Gastroesophageal sphincter (tissue), 4 donors: Measurements from ENCODE around the gene CRYBG1. TPM values are rescaled to one million over a fixed set of nuclear protein-coding genes. Genes with fewer than 3 reads are reported as not detected.
A peak's percentile ranks its signal among the peaks of the same experiment; 100 is the strongest.

Experiments
- ATAC-seq: fragments of 150-250 bp; one replicate; pipeline ENCODE4 v1.9.1; 2016; ENCODE audit warnings: mild to moderate bottlenecking, moderate library complexity
- H3K27ac ChIP-seq, 4 donors: fragments of 200-600 bp; sonication (generic) in 3 of 4; 1 replicate in 3 of 4; 2 replicates in 1 of 4; pipeline ENCODE4 v1.5.1; 2016 to 2019
- H3K27me3 ChIP-seq: fragments of 200-600 bp; sonication (generic); one replicate; pipeline ENCODE4 v1.5.1; 2019
- H3K36me3 ChIP-seq, 2 donors: fragments of 200-600 bp; sonication (generic); one replicate each; pipeline ENCODE4 v1.5.1; 2019; ENCODE audit warnings: control low read depth in 1 of 2
- H3K4me1 ChIP-seq, 3 donors: fragments of 200-600 bp; sonication (generic); 1 replicate in 2 of 3; 2 replicates in 1 of 3; pipeline ENCODE4 v1.5.1; 2016 to 2019; ENCODE audit warnings: control low read depth in 2 of 3
- H3K4me3 ChIP-seq, 2 donors: fragments of 200-600 bp; sonication (generic); one replicate each; pipeline ENCODE4 v1.5.1; 2019; ENCODE audit warnings: mild to moderate bottlenecking in 1 of 2, moderate library complexity in 1 of 2
- H3K9me3 ChIP-seq, 3 donors: fragments of 200-600 bp; sonication (generic); one replicate each; pipeline ENCODE4 v1.5.1; 2017 to 2019; ENCODE audit warnings: control low read depth in 2 of 3
- CTCF ChIP-seq, 4 experiments: fragments of 200-600 bp in 2 of 4; fragments of 450-650 bp in 2 of 4; sonication (generic) in 1 of 4; IDR thresholded peaks; one replicate each; pipeline ENCODE4 v1.5.1; 2017 to 2019; ENCODE audit warnings: antibody characterized with exemption in 4 of 4, mild to moderate bottlenecking in 2 of 4, moderate library complexity in 2 of 4
- EP300 ChIP-seq: sonication (generic); formaldehyde crosslinking; IDR thresholded peaks from one replicate; pipeline ENCODE4 v1.6.1; 2017; ENCODE audit warnings: antibody characterized with exemption, mild to moderate bottlenecking
- POLR2A ChIP-seq, 2 donors: fragments of 450-650 bp; IDR thresholded peaks; one replicate each; pipeline ENCODE4 v1.6.1; 2017; ENCODE audit warnings: antibody characterized with exemption in 2 of 2, mild to moderate bottlenecking in 2 of 2, moderate library complexity in 1 of 2
- POLR2AphosphoS5 ChIP-seq: sonication (generic); formaldehyde crosslinking; IDR thresholded peaks from one replicate; pipeline ENCODE4 v1.6.1; 2017; ENCODE audit warnings: antibody characterized with exemption
- WGBS, 2 donors: methylation state at CpG; one replicate each; pipeline ENCODE4 v1.1.5; 2018; ENCODE audit warnings: low coverage in 1 of 2; 5-methylcytosine and 5-hydroxymethylcytosine counted together
- total RNA-seq, 4 donors: library from RNA; depleted of rRNA; stranded (reverse); fragments of >200 nt; gene quantifications; one replicate each; pipeline ENCODE4 v1.1.0, GENCODE V29; 2016

The CRYBG1 gene
- total RNA-seq, 4 donors from 2014 or later, result 3.1 to 10.8 (median 4.1) TPM

DNA sequence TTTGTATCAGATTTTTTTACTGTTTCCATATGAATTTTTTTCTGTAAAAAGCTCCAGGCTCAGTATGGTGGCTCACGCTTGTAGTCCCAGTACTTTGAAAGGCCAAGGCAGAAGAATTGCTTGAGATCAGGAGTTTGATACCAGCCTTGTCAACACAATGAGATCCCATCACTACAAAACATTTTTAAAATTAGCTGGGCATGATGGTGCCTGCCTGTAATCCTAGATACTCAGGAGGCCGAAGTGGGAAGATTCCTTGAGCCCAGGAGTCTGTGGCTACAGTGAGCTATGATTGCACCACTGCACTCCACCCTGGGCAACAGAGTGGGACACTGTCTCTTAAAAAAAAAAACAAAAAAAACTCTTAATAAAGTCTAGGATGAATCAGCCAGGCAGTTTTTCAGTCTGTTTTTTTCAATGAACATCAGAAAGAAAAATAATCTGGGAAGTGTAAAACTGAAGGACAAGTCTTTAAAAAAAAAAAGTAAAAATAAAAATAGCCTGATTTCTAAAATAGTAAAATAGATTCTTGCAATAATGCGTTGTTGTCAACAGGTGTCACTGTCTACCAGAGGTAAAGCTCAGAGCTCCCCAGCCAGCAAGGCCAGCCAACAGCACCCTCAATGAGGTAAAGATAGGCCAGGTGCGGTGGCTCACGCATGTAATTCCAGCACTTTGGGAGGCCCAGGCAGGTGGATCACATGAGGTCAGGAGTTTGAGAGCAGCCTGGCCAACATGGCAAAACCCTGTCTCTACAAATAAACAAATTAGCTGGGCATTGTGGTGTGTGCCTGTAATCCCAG is 25.7 kb upstream of the CRYBG1 start:
- no peak for ATAC-seq
- Histone ChIP-seq H3K27ac (no peak overlapping the region), H3K4me3 (no peak overlapping the region), H3K36me3 (no peaks in the 10 kb centered on the region), H3K27me3 (peaks cover 35% of the 10 kb centered on the region), H3K9me3 (no peaks in the 10 kb centered on the region), H3K4me1 (no peaks in the 10 kb centered on the region)
- TF ChIP-seq EP300 (no peak), CTCF (IDR thresholded peaks at IDR 0.05) (peak in 3 of 4 experiments; percentile 34 to 68 (median 41))
- WGBS, 2 donors, result 21 to 27% methylated on average over 3 to 5 of the region's 5 CpGs

DNA sequence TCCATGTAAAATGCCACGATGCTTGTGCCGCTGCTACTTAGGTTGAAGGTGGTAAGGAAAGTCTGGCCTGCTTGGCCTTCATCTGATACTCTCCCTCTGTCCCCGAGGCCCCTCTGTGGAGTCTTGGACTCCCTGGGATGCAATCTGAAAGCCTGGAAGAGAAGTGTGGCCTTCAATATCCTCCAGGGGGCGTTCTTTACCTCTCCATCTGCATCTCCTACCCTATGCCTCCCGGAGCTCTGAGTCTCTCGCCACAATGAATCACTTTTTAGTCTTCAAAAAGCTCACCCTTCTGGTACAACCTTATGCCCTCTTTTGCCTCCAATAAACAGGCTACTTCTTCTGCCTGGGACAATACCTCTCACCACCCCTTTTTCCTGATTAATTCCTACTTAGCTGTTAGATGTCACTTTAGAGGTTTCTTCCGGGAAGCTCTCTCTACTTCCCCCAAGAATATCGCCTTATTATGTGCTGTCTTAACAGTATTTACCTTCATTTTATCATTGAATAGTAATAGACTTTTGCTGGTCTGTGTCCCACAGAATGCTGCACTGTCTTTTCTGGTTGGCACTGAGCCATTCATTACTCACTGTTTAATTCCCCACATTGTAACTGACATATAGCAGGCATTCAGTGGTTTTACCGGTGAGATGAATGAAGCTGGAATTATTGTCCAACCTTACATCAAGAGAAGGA is 21.0 kb upstream of the CRYBG1 start:
- peak; percentile 77 for ATAC-seq
- H3K4me1 ChIP-seq, result no peaks in the 10 kb centered on the region
- H3K27ac ChIP-seq, result no peak overlapping the region
- H3K4me3 ChIP-seq, result no peak overlapping the region
- no peaks in the 10 kb centered on the region for H3K9me3 ChIP-seq
- TF ChIP-seq CTCF (IDR thresholded peaks at IDR 0.05) (peak; percentile 19 to 71 (median 39)), POLR2AphosphoS5 (no peak)
- H3K27me3 ChIP-seq, result peaks cover 5% of the 10 kb centered on the region
- 6 to 23% methylated on average over 5 to 9 of the region's 9 CpGs for WGBS, 2 donors
- H3K36me3 ChIP-seq, result no peaks in the 10 kb centered on the region

GRCh38 chr6:106347219-106347618 is 13.3 kb upstream of the CRYBG1 start:
- no peaks in the 10 kb centered on the region for H3K4me1 ChIP-seq
- H3K9me3 ChIP-seq, result no peaks in the 10 kb centered on the region
- no peaks in the 10 kb centered on the region for H3K27me3 ChIP-seq
- H3K27ac ChIP-seq, result no peak overlapping the region
- H3K36me3 ChIP-seq, result no peaks in the 10 kb centered on the region
- TF ChIP-seq EP300, result no peak
- no peak for TF ChIP-seq POLR2A (IDR thresholded peaks at IDR 0.05)
- TF ChIP-seq POLR2AphosphoS5, result no peak
- TF ChIP-seq CTCF (IDR thresholded peaks at IDR 0.05), result no peak
- 55 to 89% methylated on average over 1 of the region's 1 CpG for WGBS, 2 donors
- H3K4me3 ChIP-seq, result no peak overlapping the region
- ATAC-seq, result no peak

- WGBS, 2 donors, result 64 to 67% methylated on average over 1 of the region's 1 CpG
Measured at GRCh38 chr6:106356378-106356777, 4.1 kb upstream of the CRYBG1 start.

More at GRCh38 chr6:106356378-106356777, 4.1 kb upstream of the CRYBG1 start:
- no peak for TF ChIP-seq POLR2AphosphoS5
- TF ChIP-seq POLR2A (IDR thresholded peaks at IDR 0.05), result no peak
- no peak for TF ChIP-seq EP300
- no peak for TF ChIP-seq CTCF (IDR thresholded peaks at IDR 0.05)
- Histone ChIP-seq H3K27me3 (peaks cover 67% of the 10 kb centered on the region), H3K27ac (no peak overlapping the region), H3K4me1 (peaks cover 2 to 14% (median 11%) of the 10 kb centered on the region in 3 donors), H3K36me3 (no peaks in the 10 kb centered on the region), H3K4me3 (no peak overlapping the region), H3K9me3 (peaks cover 0 to 6% (median 0%) of the 10 kb centered on the region in 3 donors)
- ATAC-seq, result no peak
